Suprapubic skin (tissue), 4 donors: Measurements from ENCODE around the gene ZNF266.

Experiments used
- CTCF ChIP-seq, 2 donors: fragments of 200-600 bp in 1 of 2; fragments of 450-650 bp in 1 of 2; sonication (generic) in 1 of 2; IDR thresholded peaks; one replicate each; pipeline ENCODE4 v1.5.1; 2016 to 2019; ENCODE audit warnings: antibody characterized with exemption in 2 of 2, mild to moderate bottlenecking in 1 of 2, moderate library complexity in 1 of 2
- POLR2A ChIP-seq, 2 donors: fragments of 450-650 bp; IDR thresholded peaks; one replicate each; pipeline ENCODE4 v1.6.1; 2017; ENCODE audit warnings: antibody characterized with exemption in 2 of 2, mild to moderate bottlenecking in 2 of 2, moderate library complexity in 2 of 2
- POLR2AphosphoS5 ChIP-seq, 3 donors: sonication (generic); formaldehyde crosslinking; IDR thresholded peaks; one replicate each; pipeline ENCODE4 v1.6.1; 2017; ENCODE audit warnings: antibody characterized with exemption in 3 of 3

DNA sequence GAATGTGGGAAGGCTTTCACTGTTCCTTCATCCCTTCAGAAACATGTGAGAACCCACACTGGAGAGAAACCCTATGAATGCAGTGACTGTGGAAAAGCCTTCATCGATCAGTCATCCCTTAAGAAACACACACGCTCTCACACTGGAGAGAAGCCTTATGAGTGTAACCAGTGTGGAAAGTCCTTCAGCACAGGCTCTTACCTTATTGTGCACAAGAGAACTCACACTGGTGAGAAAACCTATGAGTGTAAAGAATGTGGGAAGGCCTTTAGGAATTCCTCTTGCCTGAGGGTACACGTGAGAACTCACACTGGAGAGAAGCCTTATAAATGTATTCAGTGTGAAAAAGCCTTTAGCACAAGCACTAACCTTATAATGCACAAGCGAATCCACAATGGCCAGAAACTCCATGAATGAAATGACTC, 54.0 kb downstream of the ZNF266 start:
- no peak for TF ChIP-seq POLR2A (IDR thresholded peaks at IDR 0.05)
- no peak for TF ChIP-seq CTCF (IDR thresholded peaks at IDR 0.05)
- TF ChIP-seq POLR2AphosphoS5 (IDR thresholded peaks at IDR 0.05): no peak
